SU-DHL-6 (cell line): Measurements from ENCODE around the gene ADAM12.

Experiments
- CTCF ChIP-seq: fragments of 200-600 bp; sonication (generic); IDR thresholded peaks from one replicate; pipeline ENCODE4 v1.5.1; 2017; ENCODE audit warnings: antibody characterized with exemption, mild to moderate bottlenecking, low read length, moderate library complexity; ENCODE audit not compliant: insufficient read depth, poor library complexity, severe bottlenecking
- EZH2phosphoT487 ChIP-seq: fragments of 200-600 bp; sonication (generic), shearing (Covaris generic); conservative IDR thresholded peaks from 2 replicates; pipeline ENCODE4 v1.6.1; 2018; ENCODE audit warnings: mild to moderate bottlenecking, antibody characterized with exemption, low read length, moderate library complexity, mixed read lengths

GRCh38 chr10:126317751-126318150 lies 70.5 kb downstream of the ADAM12 start:
- TF ChIP-seq EZH2phosphoT487 (no peak), CTCF (no peak)
